Esophagus squamous epithelium (tissue), 4 donors: Measurements from ENCODE around the gene TEX47.

Source experiments
- CTCF ChIP-seq, 6 experiments: fragments of 450-650 bp in 4 of 6; fragments of 200-600 bp in 2 of 6; sonication (generic) in 2 of 6; IDR thresholded peaks; one replicate each; pipeline ENCODE4 v1.5.1; 2016 to 2019; ENCODE audit warnings: antibody characterized with exemption in 6 of 6, mild to moderate bottlenecking in 4 of 6, moderate library complexity in 4 of 6
- POLR2A ChIP-seq, 4 donors: fragments of 450-650 bp; IDR thresholded peaks; one replicate each; pipeline ENCODE4 v1.6.1; 2017; ENCODE audit warnings: antibody characterized with exemption in 4 of 4, mild to moderate bottlenecking in 4 of 4, moderate library complexity in 3 of 4

- TF ChIP-seq POLR2A (IDR thresholded peaks at IDR 0.05): no peak
- no peak for TF ChIP-seq CTCF (IDR thresholded peaks at IDR 0.05)
Observed at GRCh38 chr7:88757371-88757770, 38.2 kb downstream of the TEX47 start.
